Measurements from ENCODE around the gene FAM120AOS.

The FAM120AOS gene

DNA sequence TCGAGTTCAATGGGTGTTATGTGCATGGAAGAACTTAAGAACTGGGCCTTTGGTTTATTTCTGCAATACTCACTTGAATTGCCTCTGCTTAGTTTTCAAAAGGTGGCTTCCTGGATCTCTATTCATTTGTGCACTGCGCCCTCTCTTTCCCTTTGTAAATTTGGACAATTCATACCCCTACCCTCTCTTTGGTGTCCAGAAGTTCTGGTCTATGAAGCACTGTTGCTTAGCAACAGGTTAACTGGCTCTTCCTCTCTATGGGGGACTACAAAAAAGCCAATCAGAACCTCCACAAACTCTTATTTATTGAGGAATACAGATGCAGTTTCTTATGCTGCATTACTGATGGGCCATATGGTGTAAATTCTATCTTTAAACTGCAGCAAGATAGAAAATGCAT lies 15.4 kb downstream of the FAM120AOS start:
- H3K4me3 ChIP-seq (ENCODE audit: low read depth, low read length): no peak overlapping the region
- in situ Hi-C loops (cut with HindIII; ENCODE audit: low sequenced_read_pairs): no loop called here
- DNase-seq (ENCODE audit: low read depth): no peak
- TF ChIP-seq, protein P1, sequence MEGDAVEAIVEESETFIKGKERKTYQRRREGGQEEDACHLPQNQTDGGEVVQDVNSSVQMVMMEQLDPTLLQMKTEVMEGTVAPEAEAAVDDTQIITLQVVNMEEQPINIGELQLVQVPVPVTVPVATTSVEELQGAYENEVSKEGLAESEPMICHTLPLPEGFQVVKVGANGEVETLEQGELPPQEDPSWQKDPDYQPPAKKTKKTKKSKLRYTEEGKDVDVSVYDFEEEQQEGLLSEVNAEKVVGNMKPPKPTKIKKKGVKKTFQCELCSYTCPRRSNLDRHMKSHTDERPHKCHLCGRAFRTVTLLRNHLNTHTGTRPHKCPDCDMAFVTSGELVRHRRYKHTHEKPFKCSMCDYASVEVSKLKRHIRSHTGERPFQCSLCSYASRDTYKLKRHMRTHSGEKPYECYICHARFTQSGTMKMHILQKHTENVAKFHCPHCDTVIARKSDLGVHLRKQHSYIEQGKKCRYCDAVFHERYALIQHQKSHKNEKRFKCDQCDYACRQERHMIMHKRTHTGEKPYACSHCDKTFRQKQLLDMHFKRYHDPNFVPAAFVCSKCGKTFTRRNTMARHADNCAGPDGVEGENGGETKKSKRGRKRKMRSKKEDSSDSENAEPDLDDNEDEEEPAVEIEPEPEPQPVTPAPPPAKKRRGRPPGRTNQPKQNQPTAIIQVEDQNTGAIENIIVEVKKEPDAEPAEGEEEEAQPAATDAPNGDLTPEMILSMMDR (IDR thresholded peaks at IDR 0.05; ENCODE audit: low read depth, low read length, missing control alignments): no peak

DNA sequence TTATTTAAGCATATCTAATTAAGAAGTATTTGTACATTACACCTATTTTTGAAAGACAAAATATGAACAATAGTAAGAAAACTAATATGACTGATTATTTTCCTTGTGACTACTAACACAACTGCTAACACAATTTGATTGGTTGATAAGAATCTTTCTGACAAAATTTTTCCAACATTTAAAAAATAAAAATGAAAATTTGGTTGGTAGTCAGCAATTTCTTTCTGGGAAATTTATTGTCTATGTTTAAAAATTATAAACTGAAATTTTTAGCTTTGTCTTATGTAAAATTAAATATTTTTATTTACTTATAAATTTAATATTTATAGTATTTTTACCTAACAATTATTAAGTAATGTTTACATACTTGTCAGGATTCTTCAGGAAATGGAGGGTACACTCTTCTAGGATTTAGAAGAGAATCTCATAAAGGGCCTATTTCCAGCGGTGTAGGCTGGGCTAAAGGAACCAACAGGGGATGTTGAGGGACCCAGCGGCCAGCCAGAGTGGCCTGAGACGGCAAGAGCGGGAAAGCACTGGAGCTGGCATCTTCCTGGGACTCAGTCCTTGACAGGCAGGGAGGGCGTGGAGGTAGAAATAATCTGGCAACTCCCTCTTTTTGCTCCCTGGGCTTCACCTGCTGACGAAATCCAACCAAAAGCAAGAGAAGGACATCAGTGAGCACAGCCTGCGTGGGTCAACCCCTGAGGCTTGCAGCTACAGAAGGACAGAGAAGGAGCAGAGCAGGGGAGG lies 16.6 kb downstream of the FAM120AOS start:
- in situ Hi-C loops (cut with HindIII; ENCODE audit: low sequenced_read_pairs): no loop called here
- no peak for DNase-seq (ENCODE audit: low read depth)
- no peak overlapping the region for H3K4me3 ChIP-seq (ENCODE audit: low read depth, low read length)
- TF ChIP-seq, protein P1 (IDR thresholded peaks at IDR 0.05; ENCODE audit: low read depth, low read length, missing control alignments): no peak

DNA sequence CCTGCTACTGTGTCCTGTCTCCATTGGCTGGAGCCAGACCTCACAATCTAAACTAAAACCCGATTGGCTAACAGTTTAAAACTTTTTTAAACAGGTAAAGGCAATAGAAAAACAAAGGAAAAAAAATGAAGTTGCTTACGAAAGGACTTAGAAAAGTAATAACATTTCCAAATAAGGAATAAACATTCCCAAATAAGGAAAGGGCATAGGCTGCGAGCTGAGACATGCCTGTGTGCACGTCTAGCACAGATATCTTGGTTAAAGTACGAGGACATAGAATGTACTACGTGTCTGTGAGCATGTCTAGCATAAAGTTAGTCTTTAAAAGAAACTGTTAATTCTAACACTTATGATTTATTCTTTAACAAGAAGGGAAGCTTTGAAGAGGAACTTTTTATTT lies 17.2 kb downstream of the FAM120AOS start:
- TF ChIP-seq, protein P1 (IDR thresholded peaks at IDR 0.05; ENCODE audit: low read depth, low read length, missing control alignments): no peak
- in situ Hi-C loops (cut with HindIII; ENCODE audit: low sequenced_read_pairs): no loop called here
- no peak for DNase-seq (ENCODE audit: low read depth)
- H3K4me3 ChIP-seq (ENCODE audit: low read depth, low read length): no peak overlapping the region

DNA sequence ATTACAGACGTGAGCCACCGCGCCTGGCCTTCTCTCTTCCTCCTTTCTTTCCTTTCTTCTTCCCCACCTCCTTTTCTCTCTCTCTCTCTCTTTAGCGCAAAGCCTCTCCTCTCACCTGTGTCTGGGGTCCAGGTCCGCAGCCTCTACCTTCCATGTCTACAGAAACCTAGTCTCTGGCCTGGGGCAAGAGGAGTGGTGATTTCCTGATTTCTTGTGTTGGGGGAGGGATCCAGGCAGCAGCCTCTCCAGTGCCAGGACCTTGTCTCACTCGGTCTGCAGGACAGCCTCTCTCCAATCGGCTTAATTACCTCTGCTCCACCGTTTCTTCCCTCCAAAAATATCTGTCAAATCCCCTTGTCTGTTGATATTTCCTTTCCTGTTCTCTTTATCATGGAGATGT lies 18.0 kb downstream of the FAM120AOS start:
- in situ Hi-C loops (cut with HindIII; ENCODE audit: low sequenced_read_pairs): no loop called here
- H3K4me3 ChIP-seq (ENCODE audit: low read depth, low read length): no peak overlapping the region
- no peak for DNase-seq (ENCODE audit: low read depth)
- TF ChIP-seq, protein P1 (IDR thresholded peaks at IDR 0.05; ENCODE audit: low read depth, low read length, missing control alignments): no peak

DNA sequence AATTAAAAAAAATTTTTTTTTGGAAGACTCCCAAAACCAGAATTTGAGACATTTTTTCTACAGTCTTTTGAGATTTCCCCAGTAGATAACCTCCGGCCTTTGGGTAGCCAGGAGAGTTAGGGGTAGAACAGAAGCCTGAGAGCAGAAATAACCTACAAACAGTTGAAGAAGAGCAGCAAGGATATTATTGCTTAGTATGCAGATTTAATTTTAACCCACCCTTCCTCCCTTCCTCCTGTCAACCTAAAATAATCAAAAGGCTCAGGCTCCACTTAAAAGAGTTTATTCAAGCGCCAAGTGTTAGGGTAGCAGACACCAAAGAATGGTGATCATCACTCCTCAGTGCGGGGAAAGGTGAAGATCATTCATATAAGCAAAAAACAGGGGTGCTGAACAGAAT lies 19.3 kb downstream of the FAM120AOS start:
- TF ChIP-seq, protein P1 (IDR thresholded peaks at IDR 0.05; ENCODE audit: low read depth, low read length, missing control alignments): no peak
- in situ Hi-C loops (cut with HindIII; ENCODE audit: low sequenced_read_pairs): no loop called here
- no peak for DNase-seq (ENCODE audit: low read depth)
- no peak overlapping the region for H3K4me3 ChIP-seq (ENCODE audit: low read depth, low read length)

DNA sequence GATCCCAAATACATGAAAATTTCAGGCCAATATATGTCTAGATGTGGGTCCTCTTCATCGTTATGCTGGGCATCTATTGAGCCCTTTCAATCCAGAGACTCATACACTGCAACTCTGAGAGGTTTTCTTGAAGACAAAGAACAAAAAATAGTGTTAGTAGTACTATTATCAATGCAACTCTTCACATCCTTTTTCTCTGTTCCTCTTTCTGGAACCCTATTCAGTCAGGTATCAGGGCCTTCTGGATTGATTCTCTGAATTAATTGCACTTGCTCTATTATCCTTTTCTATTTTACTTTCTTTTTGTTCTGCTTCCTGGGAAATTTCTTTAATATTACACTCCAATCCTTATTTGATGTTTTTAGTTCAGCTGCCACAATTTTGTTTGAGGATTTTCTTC lies 20.4 kb downstream of the FAM120AOS start:
- in situ Hi-C loops (cut with HindIII; ENCODE audit: low sequenced_read_pairs): no loop called here
- no peak overlapping the region for H3K4me3 ChIP-seq (ENCODE audit: low read depth, low read length)
- DNase-seq (ENCODE audit: low read depth): no peak
- TF ChIP-seq, protein P1 (IDR thresholded peaks at IDR 0.05; ENCODE audit: low read depth, low read length, missing control alignments): no peak

Measured in astrocyte of the cerebellum (primary cell).